Left cardiac atrium (tissue), 4 donors: ENCODE measurements around the gene CDH8. TPM values are rescaled to one million over a fixed set of nuclear protein-coding genes. Genes with fewer than 3 reads are reported as not detected.

ENCODE experiments used
- ATAC-seq, 2 donors: fragments of 200-7000 bp; cut with Tn5 transposase; one replicate each; pipeline ENCODE4 v1.9.1; 2020; ENCODE audit warnings: mild to moderate bottlenecking in 2 of 2, moderate library complexity in 2 of 2
- DNase-seq: peaks from one replicate; pipeline ENCODE4 v3.0.0-alpha.2; 2020
- intact Hi-C, 2 donors: fragments of 100-400 bp; cut with DNase I; formaldehyde crosslinking; loops; one replicate each; pipeline versions ENCODE4 v1.14.1 to v1.15.1; 2022 to 2023
- long read RNA-seq: library from polyadenylated mRNA; unstranded; transcript quantifications from one replicate; pipeline ENCODE4 v2.0.0, GENCODE V29; 2021
- total RNA-seq, 2 donors: library from RNA; stranded (reverse); fragmentation: NEBNext Ultra II Directional; extraction: Animal tissue kit (Norgen Biotek cat#: 25700); gene quantifications; one replicate each; pipeline ENCODE4 v1.2.1, GENCODE V29; 2021
- donor health status: DM: no; HTN: yes; CAD: no.
- donor health status: DM: no; HTN: yes; CAD: no; lungs with severe emphysema.
- donor health status: DM: yes; HTN: yes; CAD: no.
- donor health status: Dilated cardiomyopathy.

Gene CDH8
- under 1 TPM in 1 of 2 donors, not detected in 1; 0.39 TPM for total RNA-seq
- long read RNA-seq: 0 reads

- ATAC-seq: no peak
- DNase-seq: no peak
- intact Hi-C loops: no loop called here
These were observed at the start of gene CDH8 for GRCh38 chr16:62036101-62036801. Gene CDH8 (minus strand): TSS chr16:62036438. CDS start chr16:62021403, 15,035 bp downstream.

- intact Hi-C loops: no loop called here
- ATAC-seq: no peak
These were observed 43.0 kb upstream of the CDH8 start for GRCh38 chr16:62079236-62079635.

GRCh38 chr16:62077998-62078397 is 41.8 kb upstream of the CDH8 start:
- intact Hi-C loops: no loop called here

More at GRCh38 chr16:62079236-62079635, 43.0 kb upstream of the CDH8 start:
- DNase-seq: no peak

GRCh38 chr16:62076886-62077285 is 40.6 kb upstream of the CDH8 start:
- intact Hi-C loops: no loop called here
- ATAC-seq (no peak), DNase-seq (no peak)

More at GRCh38 chr16:62077998-62078397, 41.8 kb upstream of the CDH8 start:
- DNase-seq (no peak), ATAC-seq (no peak)

GRCh38 chr16:62068747-62069146 is 32.5 kb upstream of the CDH8 start:
- DNase-seq (no peak), ATAC-seq (no peak)
- intact Hi-C loops: no loop called here

GRCh38 chr16:62067981-62068380 is 31.7 kb upstream of the CDH8 start:
- ATAC-seq (no peak), DNase-seq (no peak)
- intact Hi-C loops: no loop called here

- ATAC-seq: no peak
- no peak for DNase-seq
- intact Hi-C loops: no loop called here
These were observed 30.9 kb upstream of the CDH8 start for GRCh38 chr16:62067182-62067581.

GRCh38 chr16:62066747-62067146 is 30.5 kb upstream of the CDH8 start:
- no peak for DNase-seq
- no peak for ATAC-seq
- intact Hi-C loops: no loop called here

- ATAC-seq (no peak), DNase-seq (no peak)
- intact Hi-C loops: no loop called here
These were observed 27.9 kb upstream of the CDH8 start for GRCh38 chr16:62064173-62064572.

GRCh38 chr16:62060089-62060488 is 23.9 kb upstream of the CDH8 start:
- ATAC-seq: no peak
- intact Hi-C loops: no loop called here

GRCh38 chr16:62059527-62059926 is 23.3 kb upstream of the CDH8 start:
- DNase-seq (no peak), ATAC-seq (no peak)
- intact Hi-C loops: no loop called here

More at GRCh38 chr16:62060089-62060488, 23.9 kb upstream of the CDH8 start:
- DNase-seq: no peak

GRCh38 chr16:62058412-62058811 is 22.2 kb upstream of the CDH8 start:
- intact Hi-C loops: no loop called here
- no peak for ATAC-seq
- no peak for DNase-seq

GRCh38 chr16:62051942-62052341 is 15.7 kb upstream of the CDH8 start:
- DNase-seq (no peak), ATAC-seq (no peak)
- intact Hi-C loops: no loop called here

GRCh38 chr16:62050793-62051192 is 14.6 kb upstream of the CDH8 start:
- DNase-seq: no peak
- intact Hi-C loops: no loop called here
- no peak for ATAC-seq

- no peak for DNase-seq
These were observed 10.6 kb upstream of the CDH8 start for GRCh38 chr16:62046801-62047200.

GRCh38 chr16:62041401-62041800 is 5.2 kb upstream of the CDH8 start:
- ATAC-seq: no peak

More at GRCh38 chr16:62046801-62047200, 10.6 kb upstream of the CDH8 start:
- intact Hi-C loops: no loop called here
- no peak for ATAC-seq

GRCh38 chr16:62038646-62039045 is 2.4 kb upstream of the CDH8 start:
- intact Hi-C loops: no loop called here
- DNase-seq (no peak), ATAC-seq (no peak)

More at GRCh38 chr16:62041401-62041800, 5.2 kb upstream of the CDH8 start:
- intact Hi-C loops: no loop called here
- DNase-seq: no peak

GRCh38 chr16:62038225-62038624 is 2.0 kb upstream of the CDH8 start:
- intact Hi-C loops: no loop called here
- DNase-seq (no peak), ATAC-seq (no peak)

GRCh38 chr16:62036802-62037135 is 531 bp upstream of the CDH8 start:
- no peak for DNase-seq
- intact Hi-C loops: no loop called here
- ATAC-seq: no peak

GRCh38 chr16:62035115-62036092 is 834 bp downstream of the CDH8 start:
- intact Hi-C loops: no loop called here
- no peak for DNase-seq
- ATAC-seq: peak in 1 of 2 donors; percentile 59
